K562 (cell line): ENCODE data around the gene B3GAT3. TPM values are rescaled to one million over a fixed set of nuclear protein-coding genes. Genes with fewer than 3 reads are reported as not detected.

Experiments used
- ATAC-seq: fragments of 200-7000 bp; cut with Tn5 transposase; 3 replicates; pipeline ENCODE4 v1.9.1; 2020; ENCODE audit warnings: moderate library complexity
- BruUV-seq: library from RNA; stranded (reverse); fragments of 400-500 nt; replicated peaks from 2 replicates; lab custom pipeline; 2021; lab: Mats Ljungman, UMichigan
- CTCF ChIA-PET: fragments of 300-600 bp; formaldehyde crosslinking; extraction: SDS; loops from one replicate; lab custom pipeline; 2021; ENCODE audit warnings: low intra/inter-chr PET ratio; lab: Yijun Ruan, JAX
- POLR2A ChIA-PET: fragments of 300-600, 350-650 bp; sonication (Branson Sonifier 250); formaldehyde crosslinking; extraction: SDS; loops from one replicate; lab custom pipeline; 2021; ENCODE audit warnings: antibody characterized with exemption, inconsistent platforms; lab: Yijun Ruan, JAX
- DNase-seq, 4 experiments: peaks; one replicate each; pipeline versions ENCODE4 v3.0.0 to v3.0.0-alpha.2; 2011 to 2018; ENCODE audit warnings: low spot score in 3 of 4, mixed read lengths in 3 of 4; ENCODE audit errors: extremely low read depth in 1 of 4
- FAIRE-seq: peaks from 2 replicates; lab custom pipeline; 2011; peaks lifted over from hg19 to GRCh38; lab: Jason Lieb, UNC
- H2AFZ ChIP-seq: 2 replicates; pipeline ENCODE4 v1.6.0; 2011; ENCODE audit warnings: low read depth, low read length, control low read depth, inconsistent platforms
- H3K27ac ChIP-seq: fragments of 200-600 bp; 3 replicates; pipeline ENCODE4 v1.8.0; 2011; ENCODE audit warnings: low read depth, mild to moderate bottlenecking, control low read depth, inconsistent platforms, low read length, moderate library complexity, mixed read lengths; ENCODE audit errors: extremely low read depth
- H3K27me3 ChIP-seq, 2 experiments: fragments of 300-600 bp in 1 of 2; 2 replicates in 1 of 2; 3 replicates in 1 of 2; pipeline versions ENCODE4 v1.6.0 to v1.8.0; 2011; ENCODE audit warnings: inconsistent platforms in 2 of 2, low read length in 2 of 2, mild to moderate bottlenecking in 1 of 2, mixed read lengths in 1 of 2, moderate library complexity in 1 of 2; ENCODE audit not compliant: control insufficient read depth in 2 of 2, insufficient read depth in 2 of 2
- H3K36me3 ChIP-seq: fragments of 300-600 bp; 3 replicates; pipeline ENCODE4 v1.8.0; 2011; ENCODE audit warnings: mild to moderate bottlenecking, low read length, inconsistent platforms; ENCODE audit not compliant: control insufficient read depth, insufficient read depth
- H3K4me1 ChIP-seq, 2 experiments: fragments of 200-600 bp in 1 of 2; replicated peaks in 1 of 2; 2 replicates in 1 of 2; 3 replicates in 1 of 2; pipeline versions ENCODE4 v1.5.1 to v1.8.0; 2011; ENCODE audit warnings: inconsistent platforms in 2 of 2, low read length in 2 of 2, mild to moderate bottlenecking in 1 of 2, mixed read lengths in 1 of 2, moderate library complexity in 1 of 2; ENCODE audit not compliant: control insufficient read depth in 2 of 2, insufficient read depth in 2 of 2
- H3K4me2 ChIP-seq: 2 replicates; pipeline ENCODE4 v1.6.1; 2011; ENCODE audit warnings: low read length, control low read depth, inconsistent platforms, mixed read lengths; ENCODE audit not compliant: insufficient read depth
- H3K4me3 ChIP-seq: fragments of 200-600 bp; sonication (generic), shearing (Covaris generic); 2 replicates; pipeline ENCODE4 v1.5.1; 2016; ENCODE audit warnings: control low read depth, inconsistent platforms
- H3K79me2 ChIP-seq: fragments of 200-600 bp; 3 replicates; pipeline ENCODE4 v1.8.0; 2011; ENCODE audit warnings: low read length, inconsistent platforms; ENCODE audit not compliant: control insufficient read depth, insufficient read depth
- H3K9ac ChIP-seq, 2 experiments: 2 replicates each; pipeline versions ENCODE4 v1.6.0 to v1.6.1; 2011; ENCODE audit warnings: low read depth in 2 of 2, low read length in 2 of 2, control low read depth in 1 of 2, inconsistent platforms in 1 of 2, mild to moderate bottlenecking in 1 of 2, mixed read lengths in 1 of 2; ENCODE audit not compliant: insufficient read depth in 1 of 2
- H3K9me1 ChIP-seq: one replicate; pipeline ENCODE4 v1.6.0; 2011; ENCODE audit warnings: inconsistent platforms, mild to moderate bottlenecking, low read length, moderate library complexity; ENCODE audit not compliant: control insufficient read depth, insufficient read depth
- H3K9me3 ChIP-seq: replicated peaks from 2 replicates; pipeline ENCODE4 v1.5.1; 2011; ENCODE audit warnings: low read depth, low read length, inconsistent platforms; ENCODE audit not compliant: control insufficient read depth, insufficient read depth
- H4K20me1 ChIP-seq: replicated peaks from 2 replicates; pipeline ENCODE4 v1.6.1; 2011; ENCODE audit warnings: low read length, inconsistent platforms, mixed read lengths; ENCODE audit not compliant: control insufficient read depth, insufficient read depth
- ETV1 ChIP-seq: fragments of 450-650 bp; conservative IDR thresholded peaks from 2 replicates; pipeline ENCODE4 v1.6.1; 2016; ENCODE audit warnings: missing genetic modification characterization, control low read depth, low read depth, missing compliant biosample characterization
- MCM5 ChIP-seq: fragments of 450-650 bp; IDR thresholded peaks from 2 replicates; pipeline ENCODE4 v1.6.1; 2016; ENCODE audit warnings: low read depth
- NCOA4 ChIP-seq: fragments of 450-650 bp; IDR thresholded peaks from 2 replicates; pipeline ENCODE4 v1.6.1; 2018; ENCODE audit warnings: mild to moderate bottlenecking; ENCODE audit not compliant: partially characterized antibody
- NCOA6 ChIP-seq: fragments of 450-650 bp; IDR thresholded peaks from 2 replicates; pipeline ENCODE4 v1.6.1; 2017; ENCODE audit warnings: mild to moderate bottlenecking
- NUFIP1 ChIP-seq: fragments of 450-650 bp; IDR thresholded peaks from 2 replicates; pipeline ENCODE4 v1.6.1; 2018; ENCODE audit not compliant: partially characterized antibody
- SAP30 ChIP-seq: fragments of 200-600 bp; sonication (generic); IDR thresholded peaks from 2 replicates; pipeline ENCODE4 v1.6.1; 2012; ENCODE audit warnings: borderline replicate concordance, low read depth, mild to moderate bottlenecking, moderate library complexity, low read length, control low read depth, inconsistent platforms; ENCODE audit not compliant: insufficient read depth, poor library complexity, severe bottlenecking
- SMAD1 ChIP-seq: fragments of 150-350 bp; IDR thresholded peaks from 2 replicates; pipeline ENCODE4 v1.6.1; 2014; ENCODE audit warnings: low read length, low read depth; ENCODE audit not compliant: partially characterized antibody
- ZNF282 ChIP-seq: sonication (generic); formaldehyde crosslinking; IDR thresholded peaks from 2 replicates; pipeline ENCODE4 v1.8.1; 2023; ENCODE audit warnings: missing genetic modification reagents
- WGBS: fragments of 100-300 bp; shearing (Covaris generic); methylation state at CpG from one replicate; pipeline ENCODE4 v1.1.6; 2016; ENCODE audit warnings: low coverage, mixed read lengths; ENCODE audit not compliant: insufficient coverage; ENCODE audit errors: missing lambda C conversion rate; 5-methylcytosine and 5-hydroxymethylcytosine counted together
- in situ Hi-C: fragments of 300-500 bp; cut with MboI; formaldehyde crosslinking; loops from 4 replicates; pipeline ENCODE4 v1.15.0; 2018; ENCODE audit warnings: inconsistent platforms, mixed read lengths
- intact Hi-C: fragments of 100-400 bp; cut with micrococcal nuclease; formaldehyde crosslinking; loops from 2 replicates; pipeline ENCODE4 v1.14.2; 2022
- polyA plus RNA-seq, 8 experiments: library from polyadenylated mRNA; depleted of rRNA in 4 of 8; stranded (reverse) in 5 of 8; unstranded in 3 of 8; fragments of >200 nt; fragmentation: Nextera tagmentation in 2 of 8; fragmentation: Illumina TruSeq in 1 of 8; extraction: Ambion mirVana in 2 of 8; extraction: Trizol in 1 of 8; gene quantifications; 2 replicates each; pipeline versions ENCODE4 v1.2.1 to v1.2.3, GENCODE V29; 2011 to 2014; ENCODE audit warnings: inconsistent platforms in 1 of 8, missing spikeins in 1 of 8
- total RNA-seq, 7 experiments: library from RNA; depleted of rRNA in 6 of 7; stranded (reverse); fragments of >200 nt in 6 of 7; fragmentation: Illumina TruSeq in 2 of 7; extraction: Trizol in 2 of 7; gene quantifications; 2 replicates each; pipeline versions ENCODE4 v1.2.1 to v1.2.3, GENCODE V29; 2011 to 2021; ENCODE audit warnings: low replicate concordance in 1 of 7
- TF ChIP-seq, protein P1 (sequence below), 2 experiments: fragments of 450-650 bp; conservative IDR thresholded peaks; 2 replicates each; pipeline ENCODE4 v1.6.1; 2017; ENCODE audit warnings: mild to moderate bottlenecking in 2 of 2, moderate library complexity in 2 of 2
- TF ChIP-seq, protein P2 (sequence below), 3 experiments: fragments of 200-800 bp in 1 of 3; fragments of 250-450 bp in 1 of 3; fragments of 450-650 bp in 1 of 3; sonication (Bioruptor Pico) in 1 of 3; sonication (Bioruptor generic) in 1 of 3; formaldehyde crosslinking in 1 of 3; IDR thresholded peaks; 2 replicates each; pipeline versions ENCODE4 v1.6.1 to v1.8.0; 2016 to 2022; ENCODE audit warnings: mild to moderate bottlenecking in 2 of 3, missing genetic modification characterization in 2 of 3, missing compliant biosample characterization in 1 of 3, moderate library complexity in 1 of 3

The B3GAT3 gene
- total and polyA plus RNA-seq, 9 of the 15 experiments (the other 6 are each of a cell fraction or from before 2014, with no cell fraction given) = 0.30 to 64.0 (median 21.4) TPM

DNA sequence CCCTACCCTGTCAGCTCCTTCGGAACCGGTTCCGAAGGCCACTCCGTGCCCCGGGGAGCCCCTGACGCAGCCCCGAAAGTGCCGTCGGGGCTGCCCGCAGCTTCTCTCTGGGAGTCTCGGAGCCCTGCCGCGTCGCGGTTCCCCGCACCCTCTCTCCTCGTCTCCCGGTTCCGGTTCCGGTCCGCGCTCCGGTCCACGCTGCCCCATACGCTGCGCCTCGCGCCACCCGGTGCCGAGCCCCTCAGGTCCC is 20.7 kb downstream of the B3GAT3 start:
- Histone ChIP-seq H3K36me3 (peaks cover 72% of the 10 kb centered on the region), H3K27ac (peak overlapping the region; percentile 97), H3K27me3 (no peaks in the 10 kb centered on the region), H2AFZ (peak overlapping the region; percentile 78), H3K9ac (peak overlapping the region; percentile 95 to 100), H3K4me3 (peak overlapping the region; percentile 95), H3K79me2 (peaks cover 46% of the 10 kb centered on the region), H4K20me1 (no peaks in the 10 kb centered on the region), H3K4me2 (peak overlapping the region; percentile 95), H3K9me1 (no peaks in the 10 kb centered on the region), H3K4me1 (peaks cover 14 to 42% of the 10 kb centered on the region in 2 experiments; a peak in 4 of 5 replicates), H3K9me3 (no peaks in the 10 kb centered on the region)
- POLR2A ChIA-PET = interaction anchor here (0.6 to 2.7 kb wide), 15 partner anchors 9 to 255 kb away, joined by 3 to 45 read pairs (median 6); partner anchors contain the start of genes B3GAT3, C11orf98, CSKMT and EEF1G
- no peak; the same call in 2 of the 3 replicates for ATAC-seq
- no TSS peak for BruUV-seq
- CTCF ChIA-PET = no interaction called here
- in situ Hi-C loops (no loop called here), intact Hi-C loops (loop anchor here (5.0 kb wide), 1 partner anchor 71 kb away; the partner anchor contains the start of genes LBHD1 and UQCC3)
- peak in 3 of 4 experiments; percentile 43 to 60 (median 56) for DNase-seq
- no peak for FAIRE-seq
- 0% methylated on average over 14 of the region's 30 CpGs for WGBS
- TF ChIP-seq NUFIP1 (no peak), NCOA6 (0 out of 2 replicates have a peak, but pooled peaks have one; percentile 63), SAP30 (peak; percentile 15), ZNF282 (0 out of 2 replicates have a peak, but pooled peaks have one; percentile 6), MCM5 (no peak), NCOA4 (no peak), SMAD1 (peak; percentile 1), ETV1 (tag) (0 out of 2 replicates have a peak, but pooled peaks have one; percentile 16)
- TF ChIP-seq, protein P1, sequence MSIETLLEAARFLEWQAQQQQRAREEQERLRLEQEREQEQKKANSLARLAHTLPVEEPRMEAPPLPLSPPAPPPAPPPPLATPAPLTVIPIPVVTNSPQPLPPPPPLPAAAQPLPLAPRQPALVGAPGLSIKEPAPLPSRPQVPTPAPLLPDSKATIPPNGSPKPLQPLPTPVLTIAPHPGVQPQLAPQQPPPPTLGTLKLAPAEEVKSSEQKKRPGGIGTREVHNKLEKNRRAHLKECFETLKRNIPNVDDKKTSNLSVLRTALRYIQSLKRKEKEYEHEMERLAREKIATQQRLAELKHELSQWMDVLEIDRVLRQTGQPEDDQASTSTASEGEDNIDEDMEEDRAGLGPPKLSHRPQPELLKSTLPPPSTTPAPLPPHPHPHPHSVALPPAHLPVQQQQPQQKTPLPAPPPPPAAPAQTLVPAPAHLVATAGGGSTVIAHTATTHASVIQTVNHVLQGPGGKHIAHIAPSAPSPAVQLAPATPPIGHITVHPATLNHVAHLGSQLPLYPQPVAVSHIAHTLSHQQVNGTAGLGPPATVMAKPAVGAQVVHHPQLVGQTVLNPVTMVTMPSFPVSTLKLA (conservative IDR thresholded peaks at IDR 0.05) = peak; percentile 38 to 54; a peak in 1 of 4 replicates
- TF ChIP-seq, protein P2, sequence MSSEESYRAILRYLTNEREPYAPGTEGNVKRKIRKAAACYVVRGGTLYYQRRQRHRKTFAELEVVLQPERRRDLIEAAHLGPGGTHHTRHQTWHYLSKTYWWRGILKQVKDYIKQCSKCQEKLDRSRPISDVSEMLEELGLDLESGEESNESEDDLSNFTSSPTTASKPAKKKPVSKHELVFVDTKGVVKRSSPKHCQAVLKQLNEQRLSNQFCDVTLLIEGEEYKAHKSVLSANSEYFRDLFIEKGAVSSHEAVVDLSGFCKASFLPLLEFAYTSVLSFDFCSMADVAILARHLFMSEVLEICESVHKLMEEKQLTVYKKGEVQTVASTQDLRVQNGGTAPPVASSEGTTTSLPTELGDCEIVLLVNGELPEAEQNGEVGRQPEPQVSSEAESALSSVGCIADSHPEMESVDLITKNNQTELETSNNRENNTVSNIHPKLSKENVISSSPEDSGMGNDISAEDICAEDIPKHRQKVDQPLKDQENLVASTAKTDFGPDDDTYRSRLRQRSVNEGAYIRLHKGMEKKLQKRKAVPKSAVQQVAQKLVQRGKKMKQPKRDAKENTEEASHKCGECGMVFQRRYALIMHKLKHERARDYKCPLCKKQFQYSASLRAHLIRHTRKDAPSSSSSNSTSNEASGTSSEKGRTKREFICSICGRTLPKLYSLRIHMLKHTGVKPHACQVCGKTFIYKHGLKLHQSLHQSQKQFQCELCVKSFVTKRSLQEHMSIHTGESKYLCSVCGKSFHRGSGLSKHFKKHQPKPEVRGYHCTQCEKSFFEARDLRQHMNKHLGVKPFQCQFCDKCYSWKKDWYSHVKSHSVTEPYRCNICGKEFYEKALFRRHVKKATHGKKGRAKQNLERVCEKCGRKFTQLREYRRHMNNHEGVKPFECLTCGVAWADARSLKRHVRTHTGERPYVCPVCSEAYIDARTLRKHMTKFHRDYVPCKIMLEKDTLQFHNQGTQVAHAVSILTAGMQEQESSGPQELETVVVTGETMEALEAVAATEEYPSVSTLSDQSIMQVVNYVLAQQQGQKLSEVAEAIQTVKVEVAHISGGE (CRISPR knock-in tag; IDR thresholded peaks at IDR 0.05) = peak in 2 of 3 experiments; percentile 22 to 85; a peak in 1 of 6 replicates
